Hematopoietic multipotent progenitor cell treated with erythropoietin and hydrocortisone succinate and interleukin-3 and kit ligand, for 6 days (in vitro differentiated cells): ENCODE results near the gene ATP5F1D.
A peak's percentile ranks its signal among the peaks of the same experiment; 100 is the strongest.

Experiments used
- DNase-seq: peaks from one replicate; pipeline ENCODE4 v3.0.0-alpha.2; 2015

ATP5F1D gene

GRCh38 chr19:1248139-1248785 lies 6.7 kb downstream of the ATP5F1D start, which contains the start of gene MIDN:
TSS of gene MIDN (plus strand) at chr19:1248583. CDS start at chr19:1250297, 1,714 bp downstream.
- peak; percentile 80 for DNase-seq

GRCh38 chr19:1248786-1249297 lies 7.3 kb downstream of the ATP5F1D start:
- DNase-seq, result peak; percentile 75

- DNase-seq, result peak; percentile 98
Measured at GRCh38 chr19:1249298-1249989, 7.9 kb downstream of the ATP5F1D start.

- no peak for DNase-seq
Measured at GRCh38 chr19:1249990-1250436, 8.5 kb downstream of the ATP5F1D start.

- DNase-seq, result peak; percentile 76
Measured at GRCh38 chr19:1250437-1251260, 9.1 kb downstream of the ATP5F1D start.

GRCh38 chr19:1251330-1252220 lies 10.0 kb downstream of the ATP5F1D start:
- DNase-seq, result peak; percentile 88

GRCh38 chr19:1252221-1252820 lies 10.8 kb downstream of the ATP5F1D start:
- DNase-seq, result peak; percentile 84

- peak; percentile 91 for DNase-seq
Measured at GRCh38 chr19:1252821-1253513, 11.4 kb downstream of the ATP5F1D start.

GRCh38 chr19:1253514-1254080 lies 12.0 kb downstream of the ATP5F1D start:
- peak; percentile 84 for DNase-seq

GRCh38 chr19:1254081-1254527 lies 12.6 kb downstream of the ATP5F1D start:
- DNase-seq, result no peak

GRCh38 chr19:1254530-1255185 lies 13.1 kb downstream of the ATP5F1D start:
- DNase-seq, result no peak

- no peak for DNase-seq
Measured at GRCh38 chr19:1255186-1256161, 13.9 kb downstream of the ATP5F1D start.

GRCh38 chr19:1256646-1257474 lies 15.3 kb downstream of the ATP5F1D start:
- DNase-seq, result no peak

- DNase-seq, result no peak
Measured at GRCh38 chr19:1257475-1258162, 16.1 kb downstream of the ATP5F1D start.

GRCh38 chr19:1258163-1258492 lies 16.6 kb downstream of the ATP5F1D start:
- DNase-seq, result no peak

- DNase-seq, result peak; percentile 43
Measured at GRCh38 chr19:1258707-1259205, 17.2 kb downstream of the ATP5F1D start.

GRCh38 chr19:1259206-1259875 lies 17.8 kb downstream of the ATP5F1D start:
- DNase-seq, result peak; percentile 81
